ENCODE data around the gene HLA-E. TPM values are rescaled to one million over a fixed set of nuclear protein-coding genes. Genes with fewer than 3 reads are reported as not detected.

HLA-E gene
- total and polyA plus RNA-seq, 8 donors = 65.7 to 158 (median 86.7) TPM

- no peaks in the 10 kb centered on the region for H3K36me3 ChIP-seq
- FAIRE-seq (no peak), DNase-seq (no peak), ATAC-seq (no peak)
- TF ChIP-seq CTCF (IDR thresholded peaks at IDR 0.05) = no peak
- no peaks in the 10 kb centered on the region for H3K9me3 ChIP-seq
- intact Hi-C loops (cut with DNase I) = no loop called here
- no peak overlapping the region for H3K27ac ChIP-seq
- peaks cover 0 to 67% (median 9%) of the 10 kb centered on the region in 4 donors for H3K27me3 ChIP-seq
- peaks cover 0 to 12% (median 0%) of the 10 kb centered on the region in 3 donors for H3K4me1 ChIP-seq
- WGBS, 2 donors = 42% methylated on average over 7 of the region's 7 CpGs
- H3K4me3 ChIP-seq = no peak overlapping the region
Observed at GRCh38 chr6:30462482-30462881, 26.8 kb upstream of the HLA-E start.

GRCh38 chr6:30463242-30463641 is 26.1 kb upstream of the HLA-E start:
- ATAC-seq = no peak
- TF ChIP-seq CTCF (IDR thresholded peaks at IDR 0.05) = no peak
- Histone ChIP-seq H3K36me3 (no peaks in the 10 kb centered on the region), H3K9me3 (no peaks in the 10 kb centered on the region), H3K27me3 (peaks cover 0 to 70% (median 10%) of the 10 kb centered on the region in 4 donors), H3K27ac (no peak overlapping the region), H3K4me3 (no peak overlapping the region), H3K4me1 (peaks cover 0 to 12% (median 0%) of the 10 kb centered on the region in 3 donors)
- DNase-seq = no peak
- 52 to 53% methylated on average over 9 of the region's 9 CpGs for WGBS, 2 donors
- intact Hi-C loops (cut with DNase I) = no loop called here
- no peak for FAIRE-seq

- no peaks in the 10 kb centered on the region for H3K36me3 ChIP-seq
- H3K27ac ChIP-seq = no peak overlapping the region
- DNase-seq (peak in 2 of 6 donors; percentile 69 to 77), ATAC-seq (peak in 3 of 4 donors; percentile 20 to 48 (median 25)), FAIRE-seq (no peak)
- peak overlapping the region in 1 of 4 donors; percentile 1 for H3K4me3 ChIP-seq
- H3K9me3 ChIP-seq = no peaks in the 10 kb centered on the region
- no peak for TF ChIP-seq CTCF (IDR thresholded peaks at IDR 0.05)
- WGBS, 2 donors = 17 to 19% methylated on average over 62 to 64 of the region's 64 CpGs
- peaks cover 0 to 12% (median 0%) of the 10 kb centered on the region in 3 donors for H3K4me1 ChIP-seq
- H3K27me3 ChIP-seq = peaks cover 0 to 69% (median 10%) of the 10 kb centered on the region in 4 donors
- intact Hi-C loops (cut with DNase I) = no loop called here
Observed at GRCh38 chr6:30463651-30464618, 25.4 kb upstream of the HLA-E start.

GRCh38 chr6:30465595-30466306 is 23.6 kb upstream of the HLA-E start:
- intact Hi-C loops (cut with DNase I) = no loop called here

More at GRCh38 chr6:30465595-30466306, 23.6 kb upstream of the HLA-E start:
- peak overlapping the region; percentile 13 to 54 (median 33) for H3K4me3 ChIP-seq
- peaks cover 0 to 12% (median 0%) of the 10 kb centered on the region in 3 donors for H3K4me1 ChIP-seq
- WGBS, 2 donors = 17 to 20% methylated on average over 13 of the region's 13 CpGs
- peak in 1 of 4 donors; percentile 2 for ATAC-seq
- no peak overlapping the region for H3K27ac ChIP-seq
- no peaks in the 10 kb centered on the region for H3K9me3 ChIP-seq
- no peak for DNase-seq
- H3K36me3 ChIP-seq = no peaks in the 10 kb centered on the region
- H3K27me3 ChIP-seq = peaks cover 0 to 70% (median 11%) of the 10 kb centered on the region in 4 donors
- no peak for TF ChIP-seq CTCF (IDR thresholded peaks at IDR 0.05)
- FAIRE-seq = no peak

Data from pancreas (tissue), 10 donors.